ENCODE results near the gene FAM193B. TPM values are rescaled to one million over a fixed set of nuclear protein-coding genes. Genes with fewer than 3 reads are reported as not detected.

Gene FAM193B
- total and polyA plus RNA-seq, 9 of the 15 experiments (the other 6 are each of a cell fraction or from before 2014, with no cell fraction given): 4.4 to 76.4 (median 37.3) TPM

DNA sequence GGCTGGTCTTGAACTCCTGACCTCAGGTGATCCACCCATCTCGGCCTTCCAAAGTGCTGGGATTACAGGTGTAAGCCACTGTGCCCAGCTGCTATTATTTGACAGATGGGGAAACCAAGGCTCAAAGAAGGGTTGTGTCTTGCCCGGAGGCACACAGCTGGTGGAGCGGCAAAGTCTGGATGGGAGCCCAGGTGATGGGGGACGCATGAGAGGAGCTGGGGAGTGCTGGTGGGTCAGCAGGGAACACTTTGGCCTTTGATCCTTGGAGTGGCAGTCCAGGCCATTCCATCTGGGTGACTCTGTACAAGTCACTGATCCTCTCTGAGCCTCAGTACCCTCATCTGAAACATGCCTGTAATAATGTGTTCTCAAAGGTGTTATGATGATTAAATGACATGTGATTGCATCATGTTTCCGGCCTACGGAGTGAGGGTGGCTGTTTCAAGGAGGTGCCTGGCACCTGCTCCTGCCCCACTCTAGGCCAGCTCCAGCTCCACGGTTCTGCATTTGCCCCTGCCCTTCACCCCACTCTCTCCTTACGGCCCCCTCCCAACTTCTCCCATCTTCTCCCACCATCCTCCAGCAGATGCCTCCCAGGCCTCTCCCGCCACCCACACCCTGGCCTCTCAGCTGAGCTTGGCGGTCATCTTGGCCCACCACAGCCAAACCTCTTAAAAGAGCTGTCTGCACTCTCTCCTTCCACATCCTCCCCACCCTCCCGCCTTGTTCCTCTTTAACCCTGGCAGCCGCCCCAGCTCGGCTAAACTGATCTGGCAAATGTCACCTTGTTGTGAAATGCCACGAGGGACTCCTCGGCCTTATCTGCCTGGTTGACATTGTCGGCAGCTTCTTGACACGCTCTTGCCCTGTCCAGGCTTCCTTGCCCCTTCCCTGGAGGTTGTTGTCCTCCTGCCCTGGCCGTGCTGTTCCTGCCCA lies 75.4 kb downstream of the FAM193B start (continued):
- TF ChIP-seq, protein P1, sequence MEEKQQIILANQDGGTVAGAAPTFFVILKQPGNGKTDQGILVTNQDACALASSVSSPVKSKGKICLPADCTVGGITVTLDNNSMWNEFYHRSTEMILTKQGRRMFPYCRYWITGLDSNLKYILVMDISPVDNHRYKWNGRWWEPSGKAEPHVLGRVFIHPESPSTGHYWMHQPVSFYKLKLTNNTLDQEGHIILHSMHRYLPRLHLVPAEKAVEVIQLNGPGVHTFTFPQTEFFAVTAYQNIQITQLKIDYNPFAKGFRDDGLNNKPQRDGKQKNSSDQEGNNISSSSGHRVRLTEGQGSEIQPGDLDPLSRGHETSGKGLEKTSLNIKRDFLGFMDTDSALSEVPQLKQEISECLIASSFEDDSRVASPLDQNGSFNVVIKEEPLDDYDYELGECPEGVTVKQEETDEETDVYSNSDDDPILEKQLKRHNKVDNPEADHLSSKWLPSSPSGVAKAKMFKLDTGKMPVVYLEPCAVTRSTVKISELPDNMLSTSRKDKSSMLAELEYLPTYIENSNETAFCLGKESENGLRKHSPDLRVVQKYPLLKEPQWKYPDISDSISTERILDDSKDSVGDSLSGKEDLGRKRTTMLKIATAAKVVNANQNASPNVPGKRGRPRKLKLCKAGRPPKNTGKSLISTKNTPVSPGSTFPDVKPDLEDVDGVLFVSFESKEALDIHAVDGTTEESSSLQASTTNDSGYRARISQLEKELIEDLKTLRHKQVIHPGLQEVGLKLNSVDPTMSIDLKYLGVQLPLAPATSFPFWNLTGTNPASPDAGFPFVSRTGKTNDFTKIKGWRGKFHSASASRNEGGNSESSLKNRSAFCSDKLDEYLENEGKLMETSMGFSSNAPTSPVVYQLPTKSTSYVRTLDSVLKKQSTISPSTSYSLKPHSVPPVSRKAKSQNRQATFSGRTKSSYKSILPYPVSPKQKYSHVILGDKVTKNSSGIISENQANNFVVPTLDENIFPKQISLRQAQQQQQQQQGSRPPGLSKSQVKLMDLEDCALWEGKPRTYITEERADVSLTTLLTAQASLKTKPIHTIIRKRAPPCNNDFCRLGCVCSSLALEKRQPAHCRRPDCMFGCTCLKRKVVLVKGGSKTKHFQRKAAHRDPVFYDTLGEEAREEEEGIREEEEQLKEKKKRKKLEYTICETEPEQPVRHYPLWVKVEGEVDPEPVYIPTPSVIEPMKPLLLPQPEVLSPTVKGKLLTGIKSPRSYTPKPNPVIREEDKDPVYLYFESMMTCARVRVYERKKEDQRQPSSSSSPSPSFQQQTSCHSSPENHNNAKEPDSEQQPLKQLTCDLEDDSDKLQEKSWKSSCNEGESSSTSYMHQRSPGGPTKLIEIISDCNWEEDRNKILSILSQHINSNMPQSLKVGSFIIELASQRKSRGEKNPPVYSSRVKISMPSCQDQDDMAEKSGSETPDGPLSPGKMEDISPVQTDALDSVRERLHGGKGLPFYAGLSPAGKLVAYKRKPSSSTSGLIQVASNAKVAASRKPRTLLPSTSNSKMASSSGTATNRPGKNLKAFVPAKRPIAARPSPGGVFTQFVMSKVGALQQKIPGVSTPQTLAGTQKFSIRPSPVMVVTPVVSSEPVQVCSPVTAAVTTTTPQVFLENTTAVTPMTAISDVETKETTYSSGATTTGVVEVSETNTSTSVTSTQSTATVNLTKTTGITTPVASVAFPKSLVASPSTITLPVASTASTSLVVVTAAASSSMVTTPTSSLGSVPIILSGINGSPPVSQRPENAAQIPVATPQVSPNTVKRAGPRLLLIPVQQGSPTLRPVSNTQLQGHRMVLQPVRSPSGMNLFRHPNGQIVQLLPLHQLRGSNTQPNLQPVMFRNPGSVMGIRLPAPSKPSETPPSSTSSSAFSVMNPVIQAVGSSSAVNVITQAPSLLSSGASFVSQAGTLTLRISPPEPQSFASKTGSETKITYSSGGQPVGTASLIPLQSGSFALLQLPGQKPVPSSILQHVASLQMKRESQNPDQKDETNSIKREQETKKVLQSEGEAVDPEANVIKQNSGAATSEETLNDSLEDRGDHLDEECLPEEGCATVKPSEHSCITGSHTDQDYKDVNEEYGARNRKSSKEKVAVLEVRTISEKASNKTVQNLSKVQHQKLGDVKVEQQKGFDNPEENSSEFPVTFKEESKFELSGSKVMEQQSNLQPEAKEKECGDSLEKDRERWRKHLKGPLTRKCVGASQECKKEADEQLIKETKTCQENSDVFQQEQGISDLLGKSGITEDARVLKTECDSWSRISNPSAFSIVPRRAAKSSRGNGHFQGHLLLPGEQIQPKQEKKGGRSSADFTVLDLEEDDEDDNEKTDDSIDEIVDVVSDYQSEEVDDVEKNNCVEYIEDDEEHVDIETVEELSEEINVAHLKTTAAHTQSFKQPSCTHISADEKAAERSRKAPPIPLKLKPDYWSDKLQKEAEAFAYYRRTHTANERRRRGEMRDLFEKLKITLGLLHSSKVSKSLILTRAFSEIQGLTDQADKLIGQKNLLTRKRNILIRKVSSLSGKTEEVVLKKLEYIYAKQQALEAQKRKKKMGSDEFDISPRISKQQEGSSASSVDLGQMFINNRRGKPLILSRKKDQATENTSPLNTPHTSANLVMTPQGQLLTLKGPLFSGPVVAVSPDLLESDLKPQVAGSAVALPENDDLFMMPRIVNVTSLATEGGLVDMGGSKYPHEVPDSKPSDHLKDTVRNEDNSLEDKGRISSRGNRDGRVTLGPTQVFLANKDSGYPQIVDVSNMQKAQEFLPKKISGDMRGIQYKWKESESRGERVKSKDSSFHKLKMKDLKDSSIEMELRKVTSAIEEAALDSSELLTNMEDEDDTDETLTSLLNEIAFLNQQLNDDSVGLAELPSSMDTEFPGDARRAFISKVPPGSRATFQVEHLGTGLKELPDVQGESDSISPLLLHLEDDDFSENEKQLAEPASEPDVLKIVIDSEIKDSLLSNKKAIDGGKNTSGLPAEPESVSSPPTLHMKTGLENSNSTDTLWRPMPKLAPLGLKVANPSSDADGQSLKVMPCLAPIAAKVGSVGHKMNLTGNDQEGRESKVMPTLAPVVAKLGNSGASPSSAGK (IDR thresholded peaks at IDR 0.05): peak; percentile 76
- TF ChIP-seq EGR1 (conservative IDR thresholded peaks at IDR 0.05): no peak
- TF ChIP-seq, protein P2, sequence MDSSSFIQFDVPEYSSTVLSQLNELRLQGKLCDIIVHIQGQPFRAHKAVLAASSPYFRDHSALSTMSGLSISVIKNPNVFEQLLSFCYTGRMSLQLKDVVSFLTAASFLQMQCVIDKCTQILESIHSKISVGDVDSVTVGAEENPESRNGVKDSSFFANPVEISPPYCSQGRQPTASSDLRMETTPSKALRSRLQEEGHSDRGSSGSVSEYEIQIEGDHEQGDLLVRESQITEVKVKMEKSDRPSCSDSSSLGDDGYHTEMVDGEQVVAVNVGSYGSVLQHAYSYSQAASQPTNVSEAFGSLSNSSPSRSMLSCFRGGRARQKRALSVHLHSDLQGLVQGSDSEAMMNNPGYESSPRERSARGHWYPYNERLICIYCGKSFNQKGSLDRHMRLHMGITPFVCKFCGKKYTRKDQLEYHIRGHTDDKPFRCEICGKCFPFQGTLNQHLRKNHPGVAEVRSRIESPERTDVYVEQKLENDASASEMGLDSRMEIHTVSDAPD (CRISPR knock-in tag; IDR thresholded peaks at IDR 0.05): 0 out of 2 replicates have a peak, but pooled peaks have one; percentile 31
- TF ChIP-seq, protein P3, sequence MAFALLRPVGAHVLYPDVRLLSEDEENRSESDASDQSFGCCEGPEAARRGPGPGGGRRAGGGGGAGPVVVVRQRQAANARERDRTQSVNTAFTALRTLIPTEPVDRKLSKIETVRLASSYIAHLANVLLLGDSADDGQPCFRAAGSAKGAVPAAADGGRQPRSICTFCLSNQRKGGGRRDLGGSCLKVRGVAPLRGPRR (CRISPR knock-in tag; IDR thresholded peaks at IDR 0.05): no peak
- no peak for TF ChIP-seq CBFA2T3 (IDR thresholded peaks at IDR 0.05)
- no peak for TF ChIP-seq NR2C2 (CRISPR knock-in tag; IDR thresholded peaks at IDR 0.05)
- TF ChIP-seq NR2C2 (tag; IDR thresholded peaks at IDR 0.05): peak; percentile 78
- no peak for TF ChIP-seq SP1 (CRISPR knock-in tag; IDR thresholded peaks at IDR 0.05)
- TF ChIP-seq SUPT5H (IDR thresholded peaks at IDR 0.05): peak; percentile 50
- no peak for TF ChIP-seq FOXK1 (CRISPR knock-in tag; IDR thresholded peaks at IDR 0.05; ENCODE audit: borderline replicate concordance)
- no peak for TF ChIP-seq ZBED1 (IDR thresholded peaks at IDR 0.05)
- TF ChIP-seq NFIC (IDR thresholded peaks at IDR 0.05): peak; percentile 59
- TF ChIP-seq KDM5B (IDR thresholded peaks at IDR 0.05; ENCODE audit: insufficient replicate concordance, low read depth, low read length): peak; percentile 4
- TF ChIP-seq, protein P4, sequence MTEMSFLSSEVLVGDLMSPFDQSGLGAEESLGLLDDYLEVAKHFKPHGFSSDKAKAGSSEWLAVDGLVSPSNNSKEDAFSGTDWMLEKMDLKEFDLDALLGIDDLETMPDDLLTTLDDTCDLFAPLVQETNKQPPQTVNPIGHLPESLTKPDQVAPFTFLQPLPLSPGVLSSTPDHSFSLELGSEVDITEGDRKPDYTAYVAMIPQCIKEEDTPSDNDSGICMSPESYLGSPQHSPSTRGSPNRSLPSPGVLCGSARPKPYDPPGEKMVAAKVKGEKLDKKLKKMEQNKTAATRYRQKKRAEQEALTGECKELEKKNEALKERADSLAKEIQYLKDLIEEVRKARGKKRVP (CRISPR knock-in tag; IDR thresholded peaks at IDR 0.05): peak; percentile 87

Measured in K562 (cell line).